GM18873 (cell line): ENCODE data around the gene KCND3.

Experiments
- ATAC-seq: cut with Tn5 transposase; IDR thresholded peaks from one replicate; pipeline ENCODE4 v1.9.1; 2021; ENCODE audit warnings: mild to moderate bottlenecking, moderate library complexity, moderate number of reproducible peaks; ENCODE audit not compliant: unreplicated experiment, low FRiP score

The KCND3 gene

GRCh38 chr1:111855260-111855659, 134.2 kb downstream of the KCND3 start:
- ATAC-seq, result no peak

GRCh38 chr1:111852261-111852721, 137.2 kb downstream of the KCND3 start:
- ATAC-seq, result no peak

DNA sequence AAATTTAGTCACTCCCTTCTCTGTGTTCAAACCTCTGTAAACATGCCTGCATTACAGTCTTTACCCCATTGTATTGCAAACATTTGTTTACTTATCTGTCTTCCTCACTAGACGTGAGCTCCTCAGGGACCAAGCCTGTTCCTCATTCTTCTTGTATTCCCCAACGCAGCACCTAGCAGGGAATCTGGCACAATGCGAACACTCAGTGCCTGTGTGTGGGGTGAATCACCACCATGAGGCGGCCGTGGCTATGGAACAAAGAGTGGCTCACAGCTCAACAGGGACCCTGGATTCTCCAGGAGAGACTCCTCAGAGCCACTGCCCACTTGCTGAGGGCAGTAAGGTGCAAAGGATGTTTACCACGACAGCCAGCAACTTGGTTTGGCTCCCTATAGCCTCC, 137.9 kb downstream of the KCND3 start:
- ATAC-seq, result no peak

- no peak for ATAC-seq
Observed at GRCh38 chr1:111850109-111850508, 139.4 kb downstream of the KCND3 start.

- ATAC-seq, result no peak
Observed at GRCh38 chr1:111848852-111849545, 140.5 kb downstream of the KCND3 start.

DNA sequence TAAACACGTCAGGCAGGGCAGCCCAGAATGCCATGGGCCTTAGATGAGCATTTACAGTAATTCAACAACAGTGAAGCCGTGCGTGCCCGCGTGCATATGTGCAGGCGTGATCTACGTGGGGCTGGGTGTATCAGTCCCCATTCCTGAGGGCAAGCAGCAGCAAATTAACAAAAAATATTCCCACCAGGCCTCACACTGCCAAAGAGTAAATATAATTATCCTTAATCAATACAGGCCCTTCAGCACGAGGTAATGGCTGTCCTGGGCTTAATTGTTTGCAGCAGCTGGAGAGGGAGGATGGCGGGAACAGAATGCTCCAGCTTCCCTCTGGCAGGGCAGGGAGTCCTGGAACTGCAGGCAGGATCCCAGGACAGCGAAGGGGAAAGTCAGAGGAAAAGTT, 142.0 kb downstream of the KCND3 start:
- no peak for ATAC-seq

- ATAC-seq, result no peak
Observed at GRCh38 chr1:111846842-111847241, 142.6 kb downstream of the KCND3 start.

DNA sequence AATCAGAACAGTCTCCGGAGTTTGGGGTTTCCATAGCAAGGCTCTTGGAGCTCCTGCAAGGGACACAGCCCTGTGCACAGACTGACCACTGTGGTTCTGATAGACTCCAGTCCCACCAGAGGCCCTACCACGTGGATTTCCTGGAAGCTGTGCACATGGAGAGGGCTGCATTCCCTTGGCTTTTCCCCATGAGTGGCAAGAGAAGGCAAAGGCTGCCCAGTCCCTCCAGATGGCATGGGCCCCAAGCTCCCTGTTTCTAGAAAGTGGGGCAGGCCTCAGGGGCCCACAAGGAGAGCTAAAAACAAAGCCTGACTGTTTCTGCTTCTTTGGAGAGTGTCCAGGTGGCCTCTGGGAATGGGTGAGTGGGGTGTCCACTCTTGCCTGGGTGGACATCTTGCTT, 146.3 kb downstream of the KCND3 start:
- ATAC-seq, result no peak

DNA sequence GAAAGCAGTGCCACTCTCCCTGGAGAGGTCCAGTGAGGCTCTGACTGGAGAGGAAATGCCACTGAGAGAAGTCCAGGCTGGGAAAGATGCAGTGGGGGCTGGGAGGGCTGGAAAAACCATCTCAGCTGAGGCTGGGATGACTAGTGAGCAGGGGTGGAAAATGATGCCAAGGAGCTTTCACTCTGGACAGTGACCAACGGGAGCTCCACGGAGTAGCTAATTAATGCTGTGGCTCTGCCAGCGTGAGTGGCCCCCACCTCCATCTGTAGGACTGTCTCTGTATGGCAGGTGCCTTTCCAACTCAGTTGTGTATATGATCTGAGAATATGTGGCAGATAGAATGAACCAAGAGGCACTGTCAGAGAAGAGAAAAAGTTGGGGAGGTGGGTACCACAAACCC, 147.1 kb downstream of the KCND3 start:
- ATAC-seq, result no peak

DNA sequence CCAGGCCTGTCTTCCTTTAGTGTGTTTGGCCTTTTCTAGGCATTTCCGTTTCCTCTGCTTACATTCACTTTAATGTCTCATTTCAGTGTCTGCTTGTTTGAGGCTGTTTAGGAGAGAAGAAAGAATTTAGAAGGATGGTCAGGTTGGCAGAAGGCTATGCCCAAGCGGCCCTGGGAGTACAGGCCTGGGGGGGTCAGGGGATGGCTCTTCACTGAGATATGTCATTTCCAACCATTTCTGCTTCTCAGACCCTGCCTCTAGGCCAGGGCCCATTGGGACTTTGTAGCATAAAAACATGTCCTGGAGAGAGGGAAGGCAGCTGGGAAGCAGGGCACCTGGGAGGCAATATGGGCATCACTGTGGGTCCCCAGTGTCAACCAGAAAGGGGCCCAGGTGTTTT, 147.7 kb downstream of the KCND3 start:
- ATAC-seq, result no peak

GRCh38 chr1:111841189-111841588, 148.3 kb downstream of the KCND3 start:
- no peak for ATAC-seq

DNA sequence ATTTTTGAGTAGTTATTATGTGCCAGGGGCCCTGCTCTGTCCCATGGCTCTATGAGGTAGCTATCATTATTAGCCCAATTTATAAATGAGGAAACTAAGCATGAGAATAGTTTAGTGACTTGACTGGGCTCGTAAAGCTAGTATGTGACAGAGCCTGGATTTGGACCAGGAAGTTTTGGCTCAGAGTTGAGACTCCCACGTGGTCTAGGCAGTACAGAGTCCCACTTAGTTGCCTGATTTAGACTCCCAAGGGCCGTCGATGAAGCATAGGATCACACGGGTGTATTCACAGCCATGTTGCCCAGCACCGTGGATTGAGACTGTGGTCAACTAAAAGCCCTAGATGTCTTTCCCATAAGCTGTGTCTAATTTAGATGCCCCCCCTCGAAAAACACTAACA, 152.1 kb downstream of the KCND3 start:
- no peak for ATAC-seq

GRCh38 chr1:111836111-111836510, 153.4 kb downstream of the KCND3 start:
- no peak for ATAC-seq

- ATAC-seq, result no peak
Observed at GRCh38 chr1:111835514-111835913, 154.0 kb downstream of the KCND3 start.

DNA sequence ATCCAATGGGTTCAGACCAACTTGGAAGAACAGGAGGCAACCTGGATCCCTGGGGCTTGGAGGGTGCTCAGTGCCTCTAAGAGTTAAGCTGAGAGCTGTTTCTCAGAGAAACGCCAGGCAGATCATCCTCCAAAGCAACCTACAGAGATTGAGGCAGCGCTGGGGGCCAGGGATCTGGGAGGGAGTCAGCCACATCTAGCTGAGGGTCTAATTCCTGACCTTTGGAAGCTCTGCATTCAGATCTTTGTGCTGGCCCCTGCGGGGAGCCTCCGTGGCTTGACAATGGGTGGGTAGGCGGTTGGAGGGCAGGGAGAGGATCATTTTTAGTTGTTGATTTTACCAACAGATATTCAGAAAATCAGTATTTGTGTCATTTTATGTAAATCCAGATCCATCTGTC, 154.5 kb downstream of the KCND3 start:
- ATAC-seq, result no peak

GRCh38 chr1:111833334-111833733, 156.1 kb downstream of the KCND3 start:
- ATAC-seq, result no peak

GRCh38 chr1:111832521-111833155, 156.8 kb downstream of the KCND3 start:
- no peak for ATAC-seq

DNA sequence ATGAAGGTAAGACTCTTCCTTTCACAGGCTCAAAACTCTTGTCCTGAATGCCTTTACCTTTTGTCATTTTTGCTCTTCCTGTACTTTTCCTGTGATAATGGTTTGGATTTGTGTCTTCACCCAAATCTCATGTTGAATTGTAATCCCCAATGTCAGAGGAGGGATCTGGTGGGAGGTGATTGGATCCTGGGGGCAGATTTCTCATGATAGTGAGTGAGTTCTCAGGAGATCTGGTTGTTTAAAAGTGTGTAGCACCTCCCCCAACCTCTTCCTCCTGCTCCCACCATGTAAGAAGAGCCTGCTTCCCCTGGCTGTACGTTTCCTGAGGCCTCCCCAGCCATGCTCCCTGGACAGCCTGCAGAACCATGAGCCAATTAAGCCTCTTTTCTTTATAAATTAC, 158.3 kb downstream of the KCND3 start:
- ATAC-seq, result no peak

DNA sequence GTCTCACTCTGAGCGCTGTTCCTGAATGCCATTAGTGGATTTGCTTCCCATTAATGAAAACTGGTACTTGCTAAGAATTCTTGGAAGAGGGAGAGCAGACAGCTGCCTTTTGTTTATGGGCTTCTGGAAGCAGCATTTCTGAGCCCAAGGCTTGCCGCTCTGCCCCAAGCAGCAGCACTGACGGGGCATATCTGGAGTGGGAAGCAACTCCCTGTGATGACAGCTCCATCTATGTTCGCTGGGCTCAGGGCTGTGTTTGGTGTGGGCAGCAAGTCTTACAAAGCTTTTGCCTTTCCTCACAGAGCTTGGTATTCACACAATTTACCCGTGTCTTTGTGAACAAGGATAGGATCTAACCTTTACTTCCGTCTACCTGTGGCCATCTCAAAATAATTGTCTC, 161.5 kb downstream of the KCND3 start:
- ATAC-seq, result no peak

DNA sequence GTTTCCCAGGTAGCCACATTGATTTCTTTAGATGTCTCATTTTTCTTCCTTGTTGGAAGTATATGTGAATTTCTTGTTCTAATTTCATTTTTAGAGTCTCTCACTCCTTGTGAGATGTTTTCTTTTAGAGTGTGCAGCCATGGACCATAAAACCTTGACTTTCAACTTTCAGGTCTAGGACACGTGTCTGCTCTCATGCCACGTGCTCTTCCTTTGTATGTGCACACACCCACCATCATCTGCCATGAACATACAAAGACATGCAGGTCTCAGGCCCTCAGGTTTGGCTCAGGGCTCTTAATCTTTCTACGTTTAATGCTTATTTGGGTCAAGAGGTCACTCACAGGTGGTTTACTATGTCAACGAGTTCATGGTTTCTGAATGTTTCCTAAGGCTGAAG, 163.2 kb downstream of the KCND3 start:
- no peak for ATAC-seq

GRCh38 chr1:111825217-111825616, 164.3 kb downstream of the KCND3 start:
- ATAC-seq, result no peak

- ATAC-seq, result no peak
Observed at GRCh38 chr1:111822138-111822537, 167.3 kb downstream of the KCND3 start.
